RKO (cell line): ENCODE data around the gene MAPKAP1.

Experiments used
- DNase-seq: peaks from one replicate; pipeline ENCODE4 v3.0.0-alpha.2; 2016; ENCODE audit warnings: low spot score

The MAPKAP1 gene

DNA sequence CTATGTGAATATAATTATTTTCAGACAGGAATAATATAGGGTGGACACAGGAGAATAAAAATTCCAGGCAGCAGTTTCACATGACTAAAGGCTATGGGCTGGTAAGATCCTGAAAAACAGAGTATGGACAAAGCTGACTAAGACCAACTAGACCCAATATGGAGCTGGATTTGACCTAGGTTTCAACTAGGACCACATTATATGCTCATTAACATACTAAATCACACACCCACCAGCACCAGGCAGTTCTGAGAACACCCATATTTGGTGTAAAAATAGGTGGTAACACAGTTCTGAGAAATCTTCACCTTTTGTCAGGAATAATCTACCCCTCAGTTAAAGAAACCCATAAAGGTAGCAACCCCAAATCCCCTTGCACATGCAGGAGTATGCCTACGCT is 64.7 kb downstream of the MAPKAP1 start:
- no peak for DNase-seq

DNA sequence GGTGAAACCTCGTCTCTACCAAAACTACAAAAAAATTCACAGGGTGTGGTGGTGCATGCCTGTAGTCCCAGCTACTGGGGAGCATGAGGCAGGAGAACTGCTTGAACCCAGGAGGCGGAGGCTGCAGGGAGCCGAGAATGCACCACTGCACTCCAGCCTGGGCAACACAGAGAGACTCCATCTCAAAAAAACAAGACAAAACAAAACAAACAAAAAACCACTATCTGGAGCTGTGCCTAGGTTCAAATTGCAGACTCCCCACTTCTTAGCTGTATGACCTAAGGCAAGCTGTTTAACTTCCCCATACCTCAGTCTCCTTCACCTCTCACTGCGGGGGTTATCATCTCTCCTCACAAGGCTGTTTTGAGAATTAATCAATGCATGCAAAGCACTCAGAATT is 68.0 kb downstream of the MAPKAP1 start:
- DNase-seq: no peak

DNA sequence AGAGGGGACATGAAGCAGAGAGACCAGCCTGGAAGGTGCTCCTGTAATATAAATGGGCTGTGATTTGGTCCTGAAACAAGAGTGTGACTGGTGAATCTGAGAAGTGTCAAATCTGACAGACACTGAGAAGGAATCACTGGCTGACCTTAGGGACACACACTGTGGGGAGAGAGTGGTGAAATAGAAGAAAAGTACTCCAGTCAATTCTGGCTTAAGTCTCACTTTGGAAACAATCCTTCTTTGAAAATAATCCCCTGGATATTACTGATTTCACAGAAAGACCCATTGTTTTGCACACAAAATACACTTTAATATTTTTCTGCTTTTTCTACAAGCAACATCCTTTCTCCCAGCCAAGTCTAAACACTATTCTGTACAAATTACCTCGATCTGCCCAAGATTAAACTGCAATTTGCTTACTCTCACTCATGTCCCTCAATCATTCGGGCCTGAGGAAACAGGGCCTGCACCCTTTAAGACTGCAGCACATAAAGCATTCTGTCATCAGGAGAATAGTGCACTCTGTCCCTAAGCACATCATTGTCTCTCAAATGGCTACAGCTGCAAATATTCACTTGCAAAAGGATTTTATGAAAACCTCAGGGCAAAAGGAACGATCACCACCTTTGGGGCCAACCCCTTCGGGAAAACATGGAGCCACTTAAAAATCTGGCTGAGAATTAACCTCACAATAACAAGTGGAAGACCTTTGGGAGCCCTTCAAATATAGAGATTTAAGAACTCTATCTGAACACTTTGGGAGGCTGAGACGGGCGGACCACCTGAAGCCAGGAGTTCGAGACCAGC is 68.6 kb downstream of the MAPKAP1 start:
- no peak for DNase-seq

DNA sequence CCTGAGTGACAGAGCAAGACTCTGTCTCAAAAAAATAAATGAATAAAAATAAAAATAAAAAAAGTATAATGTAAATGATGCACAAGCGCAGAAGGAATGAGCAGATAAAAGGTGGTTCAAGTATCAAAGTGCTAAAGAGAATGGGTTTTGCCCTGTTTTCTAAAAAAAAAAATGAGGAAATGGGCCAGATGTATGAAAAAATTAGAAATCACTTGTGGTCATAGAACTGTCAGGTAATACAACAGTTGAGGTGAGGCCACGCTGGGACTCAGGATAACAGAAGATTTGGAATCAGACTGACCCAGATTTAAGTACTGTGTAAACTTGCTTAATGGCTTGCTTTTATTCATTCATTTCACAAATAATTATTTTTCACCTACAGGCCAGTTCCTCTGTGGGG is 69.8 kb downstream of the MAPKAP1 start:
- no peak for DNase-seq

DNA sequence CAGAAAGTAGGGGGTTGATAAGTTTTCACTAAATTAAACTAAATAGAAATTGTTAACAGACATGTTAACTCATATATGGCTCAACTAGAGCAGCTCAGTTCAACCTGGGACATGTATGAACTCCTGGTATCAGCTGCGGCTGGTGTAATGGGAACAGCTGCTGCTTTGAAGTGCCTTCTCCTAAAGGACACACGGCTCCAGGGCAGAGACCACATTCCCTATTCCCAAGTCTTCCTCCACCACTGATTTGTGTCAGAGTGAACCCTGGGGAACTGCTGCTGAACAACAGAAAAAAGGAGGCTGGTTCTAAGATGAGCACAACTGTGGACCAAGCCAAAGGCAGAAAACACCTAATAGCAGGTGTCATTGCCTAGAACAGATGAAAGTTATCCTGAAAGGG is 71.1 kb downstream of the MAPKAP1 start:
- no peak for DNase-seq

DNA sequence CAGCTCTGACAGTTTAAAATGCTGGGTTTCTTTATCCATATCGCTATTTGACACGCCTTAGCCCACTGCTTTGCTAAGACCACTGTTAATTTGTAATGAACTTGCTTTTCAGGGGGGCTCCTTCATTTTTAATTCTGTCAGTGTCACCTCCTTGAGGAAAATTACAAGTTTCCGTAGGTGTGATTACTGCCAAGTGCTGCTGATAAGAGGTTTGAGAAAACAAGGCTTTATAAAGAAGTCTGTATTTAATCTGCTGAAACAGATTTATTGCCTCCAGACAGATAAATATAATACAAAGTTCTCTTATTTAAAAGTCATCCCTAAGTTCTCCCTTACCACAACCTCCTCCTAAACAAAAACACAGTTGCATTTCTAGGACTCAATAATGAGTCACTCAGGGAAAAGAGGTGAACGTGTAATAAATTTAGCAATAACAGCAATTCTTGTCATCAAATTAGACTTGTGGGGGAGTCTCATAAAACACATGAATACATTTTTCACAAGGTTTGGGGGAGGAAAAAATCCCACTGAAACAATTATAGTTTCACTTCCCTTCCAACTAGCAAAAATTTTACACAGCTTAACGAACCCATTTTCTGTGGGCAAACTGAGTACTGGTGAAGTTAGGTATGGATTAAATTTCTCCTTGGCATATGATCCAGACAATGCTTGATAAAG is 72.8 kb downstream of the MAPKAP1 start:
- DNase-seq: no peak

DNA sequence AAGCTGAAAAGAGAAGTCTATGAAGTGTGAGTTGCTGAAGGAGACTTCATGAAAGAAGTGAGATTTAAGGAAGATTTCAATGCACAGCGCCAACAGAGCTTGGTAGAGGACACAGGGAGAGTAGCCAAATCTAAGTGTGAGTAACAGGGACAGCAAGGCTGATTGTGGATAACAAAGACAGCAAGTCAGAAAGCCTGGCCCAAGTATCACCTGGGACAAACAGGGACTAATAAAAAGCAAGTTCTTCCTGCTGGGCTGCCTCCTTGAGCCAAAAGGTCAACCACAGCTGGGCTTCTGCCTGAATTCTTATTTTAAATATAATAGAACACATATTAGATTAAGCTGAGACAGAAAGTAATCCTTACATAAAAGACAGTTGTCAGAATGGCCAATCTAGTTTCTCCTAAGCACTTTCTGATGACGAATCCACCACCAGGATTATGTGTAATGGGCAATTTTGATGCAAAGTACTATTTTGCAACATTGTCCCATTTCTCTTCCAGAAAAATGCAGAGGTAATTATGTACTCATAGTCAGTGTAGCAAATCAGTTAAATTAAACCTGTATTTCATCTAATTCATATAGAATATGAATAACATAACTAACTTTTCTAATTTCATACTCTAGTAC is 73.8 kb downstream of the MAPKAP1 start:
- DNase-seq: no peak

DNA sequence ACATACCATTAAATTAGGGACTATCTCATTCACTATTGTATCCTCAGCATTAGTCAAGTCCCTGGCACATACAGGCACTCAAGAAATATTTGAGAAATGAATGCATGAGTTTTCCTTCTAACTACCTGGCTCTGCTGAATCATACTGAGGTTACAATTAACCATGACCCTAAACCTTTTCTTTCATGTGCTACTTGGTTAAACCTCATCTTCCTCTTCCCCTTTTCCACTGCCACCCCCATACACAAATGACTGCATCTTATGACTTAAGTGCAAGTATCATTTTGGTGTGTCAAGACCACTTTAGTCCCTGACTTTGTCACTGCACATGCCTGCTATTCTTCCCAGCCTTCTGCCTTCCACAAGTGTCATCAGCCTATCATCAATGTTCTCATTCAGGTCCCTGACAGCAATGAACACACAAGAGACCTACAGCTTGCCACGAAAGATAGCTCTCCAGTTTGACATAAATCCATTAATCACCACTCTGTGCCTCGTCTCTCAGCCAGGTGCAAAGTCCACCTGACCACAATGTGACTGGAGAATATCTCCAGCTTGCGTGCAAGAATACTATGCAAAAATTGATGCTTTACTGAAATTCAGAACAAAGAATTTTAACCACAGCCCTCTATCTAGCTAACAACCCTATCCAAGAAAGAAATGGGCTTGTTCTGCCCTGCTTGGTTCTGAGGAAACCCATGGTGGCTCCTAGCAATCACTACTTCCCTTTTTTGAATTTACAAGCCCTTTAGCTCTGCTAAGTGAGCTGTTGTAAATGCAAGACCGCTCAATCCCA is 74.5 kb downstream of the MAPKAP1 start:
- peak; percentile 79 for DNase-seq

DNA sequence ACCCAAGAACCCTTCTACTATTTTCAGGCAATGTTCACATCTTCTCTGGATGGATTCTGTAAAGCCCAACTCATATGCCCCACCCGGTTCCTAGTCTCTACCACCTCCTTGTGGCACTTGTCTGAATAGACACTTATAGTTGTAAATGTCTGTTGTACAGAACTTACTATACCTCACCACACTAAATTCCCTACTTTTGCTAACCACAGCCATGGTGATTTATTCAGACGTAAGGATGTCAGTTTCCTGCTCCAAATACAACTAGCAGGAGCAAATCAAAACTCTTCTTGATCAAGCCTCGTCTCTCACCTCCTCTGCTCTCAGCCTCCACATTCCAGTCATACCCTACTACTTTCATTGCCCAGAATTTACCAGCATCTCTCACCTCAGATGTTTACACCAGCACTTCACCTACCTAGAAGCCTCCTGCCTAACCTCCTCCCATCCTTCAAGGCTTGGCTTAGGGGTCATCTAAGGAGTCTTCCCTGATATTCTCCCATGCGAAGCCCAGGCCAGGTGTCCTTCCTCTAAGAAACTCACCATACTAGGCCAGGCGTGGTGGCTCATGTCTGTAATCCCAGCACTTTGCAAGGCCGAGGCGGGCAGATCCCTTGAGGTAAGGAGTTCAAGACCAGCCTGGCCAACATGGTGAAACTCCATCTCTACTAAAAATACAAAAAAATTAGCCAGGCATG is 75.5 kb downstream of the MAPKAP1 start:
- DNase-seq: peak; percentile 52

DNA sequence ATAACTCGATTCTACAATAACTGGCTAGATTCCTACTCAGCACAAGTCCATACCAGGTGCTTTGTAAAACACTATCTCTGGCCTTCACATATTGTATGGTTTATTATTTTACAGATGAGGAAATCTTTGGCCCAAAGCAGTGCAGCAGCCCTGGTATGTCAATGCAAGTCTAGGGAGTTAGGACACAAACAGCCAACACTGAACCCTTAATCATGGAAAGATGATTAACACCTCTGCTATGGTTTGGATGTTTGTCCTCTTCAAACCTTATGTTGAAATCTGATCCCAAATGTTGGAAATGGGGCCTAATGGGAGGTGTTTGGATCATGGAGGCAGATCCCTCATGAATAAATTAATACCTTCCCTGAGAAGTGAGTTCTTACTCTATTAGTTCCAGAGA is 76.6 kb downstream of the MAPKAP1 start:
- peak; percentile 41 for DNase-seq

DNA sequence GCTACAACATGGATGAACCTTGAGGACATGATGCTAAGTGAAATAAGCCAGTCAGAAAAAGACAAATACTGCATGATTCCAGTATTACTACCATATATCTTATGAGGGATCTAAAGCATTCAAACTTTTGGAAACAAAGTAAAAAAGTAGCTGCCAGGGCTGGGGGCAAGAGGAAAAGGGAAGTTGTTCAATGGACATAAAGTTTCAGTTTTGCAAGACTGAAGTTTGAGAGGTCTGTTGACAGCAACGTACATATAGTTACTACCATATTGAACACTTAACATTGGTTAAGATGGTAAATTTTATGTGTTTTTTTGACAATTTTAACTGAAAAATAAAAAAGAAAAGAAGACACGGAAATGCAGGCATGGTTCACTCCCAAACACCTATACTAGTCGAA is 77.6 kb downstream of the MAPKAP1 start:
- no peak for DNase-seq

DNA sequence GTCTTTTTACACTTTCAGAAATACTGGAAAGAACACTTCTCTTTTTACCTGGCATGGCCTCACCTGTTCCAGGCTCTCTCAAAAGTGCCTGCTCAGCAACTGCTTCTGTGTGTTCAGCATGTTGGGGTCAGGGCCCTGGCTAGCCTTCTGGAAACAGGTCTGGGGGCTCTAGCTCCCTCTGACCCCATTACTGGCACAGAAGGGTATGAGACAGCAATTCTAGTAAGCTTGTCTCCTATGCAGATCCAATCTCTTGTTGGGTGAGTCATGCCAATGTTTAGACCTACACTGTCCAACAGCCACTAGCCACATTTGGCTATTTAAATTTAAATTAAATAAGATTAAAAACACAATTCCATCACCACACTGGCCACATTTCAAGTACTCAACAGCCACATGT is 80.8 kb downstream of the MAPKAP1 start:
- no peak for DNase-seq

DNA sequence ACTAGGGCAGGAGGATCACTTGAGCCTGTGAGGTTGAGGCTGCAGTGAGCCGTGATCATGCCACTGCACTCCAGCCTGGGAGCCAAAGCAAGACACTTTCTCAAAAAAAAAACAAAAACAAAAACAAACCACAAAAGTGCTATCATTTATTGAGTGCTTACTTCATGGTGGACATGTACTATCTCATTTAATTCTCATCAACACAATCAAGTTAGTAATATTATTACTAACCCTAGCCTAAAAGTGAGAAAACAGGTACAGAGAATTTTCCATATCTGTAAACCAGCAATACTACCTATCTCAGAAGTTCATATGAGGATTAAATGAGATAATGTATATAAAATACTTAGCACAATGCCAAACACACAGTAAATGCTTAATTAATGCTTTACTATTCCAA is 85.8 kb downstream of the MAPKAP1 start:
- DNase-seq: no peak

DNA sequence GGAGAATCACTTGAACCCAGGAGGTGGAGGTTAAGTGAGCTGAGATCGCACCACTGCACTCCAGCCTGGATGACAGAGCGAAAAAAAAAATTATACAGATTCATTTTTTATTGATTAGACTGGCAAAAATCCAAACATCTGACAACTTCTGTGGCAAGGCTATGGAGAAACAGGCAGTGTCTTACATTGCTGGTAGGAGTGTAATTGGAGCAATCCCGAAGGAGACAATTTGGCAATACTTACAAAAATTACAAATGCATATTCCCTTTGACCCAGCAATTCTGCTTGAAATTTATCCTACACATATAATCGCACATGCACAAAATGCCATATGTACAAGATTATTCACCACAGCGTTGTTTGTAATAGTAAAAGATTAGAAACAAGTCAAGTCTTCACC is 86.8 kb downstream of the MAPKAP1 start:
- DNase-seq: no peak

DNA sequence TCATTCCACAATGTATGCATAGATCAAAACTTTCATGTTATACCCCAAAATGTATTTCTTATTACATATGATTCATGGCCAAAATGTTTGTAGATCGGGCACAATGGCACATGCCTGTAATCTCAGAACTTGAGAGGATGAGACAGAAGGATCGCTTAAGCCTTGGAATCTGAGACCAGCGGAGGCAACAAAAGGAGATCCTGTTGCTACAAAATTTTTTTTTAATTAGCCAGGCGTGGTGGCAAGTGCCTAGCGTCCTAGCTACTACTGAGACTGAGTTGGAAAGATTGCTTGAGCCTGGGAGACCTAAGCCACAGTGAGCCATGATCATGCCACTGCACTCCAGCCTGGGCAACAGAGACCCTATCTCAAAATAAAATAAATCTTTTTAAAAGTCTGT is 89.9 kb downstream of the MAPKAP1 start:
- no peak for DNase-seq

DNA sequence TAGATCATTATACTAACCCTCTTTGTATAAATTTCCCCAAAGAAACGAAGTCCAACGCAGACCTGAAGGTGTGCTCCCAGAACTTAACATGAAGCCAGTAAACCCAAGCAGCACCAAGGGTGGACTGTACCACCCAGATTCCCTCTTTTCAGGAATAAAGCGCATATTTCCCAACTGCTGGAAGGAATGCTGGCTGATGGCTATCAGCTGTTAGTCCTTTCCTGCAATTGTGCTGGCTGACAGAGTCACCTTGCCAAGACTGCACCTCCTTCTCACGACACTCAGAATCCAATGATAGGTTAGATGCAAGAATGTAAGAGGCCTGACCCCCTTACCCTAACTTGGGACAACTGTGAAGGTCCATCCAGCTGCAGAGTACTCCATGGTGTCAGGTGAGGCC is 93.9 kb downstream of the MAPKAP1 start:
- no peak for DNase-seq

DNA sequence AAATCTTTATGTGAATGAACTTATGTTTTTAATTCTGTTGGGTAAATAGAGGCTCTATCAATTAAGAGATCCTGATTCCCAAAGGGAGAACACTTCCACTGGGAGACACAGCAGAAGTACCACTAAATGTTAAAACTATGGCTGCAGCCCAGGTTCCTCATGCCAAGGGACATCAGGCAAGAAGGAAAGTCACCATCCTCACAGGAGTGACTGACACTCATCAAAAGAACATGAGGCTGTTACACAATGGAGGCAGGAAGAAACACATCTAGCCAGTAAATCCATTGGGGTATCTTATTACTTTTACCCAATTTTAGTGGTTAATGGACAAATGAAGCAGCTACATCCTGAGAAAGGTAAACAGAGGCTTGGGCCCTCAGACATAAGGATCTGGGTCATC is 94.4 kb downstream of the MAPKAP1 start:
- no peak for DNase-seq

DNA sequence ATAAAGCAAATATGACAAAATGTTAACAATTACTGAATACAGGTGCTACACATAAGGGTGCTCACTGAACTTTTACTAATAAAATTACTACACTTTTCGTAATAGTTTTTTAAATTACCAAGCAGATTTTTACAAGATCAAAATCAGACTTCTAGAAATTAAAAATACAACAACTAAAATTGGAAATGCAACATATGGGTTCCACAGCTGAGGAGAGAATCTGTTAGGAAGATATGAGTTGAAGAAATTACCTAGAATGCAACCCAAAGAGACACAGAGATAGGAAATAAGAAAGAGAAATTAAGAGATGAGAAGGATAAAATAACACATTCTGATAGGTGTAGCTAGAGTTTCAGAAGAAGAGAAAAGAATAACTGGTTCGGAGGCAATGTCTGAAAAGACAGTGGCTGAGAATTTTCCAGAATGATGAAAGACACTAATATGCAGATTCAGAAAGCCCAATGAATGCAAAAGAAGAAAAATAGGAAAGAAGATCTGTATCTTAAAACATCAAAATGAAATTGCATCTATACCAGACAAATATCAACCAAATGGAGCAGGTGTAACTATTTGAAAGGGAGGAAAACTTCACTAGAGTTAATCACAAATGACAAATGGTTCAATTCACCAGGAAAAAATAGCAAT is 95.8 kb downstream of the MAPKAP1 start:
- DNase-seq: no peak

DNA sequence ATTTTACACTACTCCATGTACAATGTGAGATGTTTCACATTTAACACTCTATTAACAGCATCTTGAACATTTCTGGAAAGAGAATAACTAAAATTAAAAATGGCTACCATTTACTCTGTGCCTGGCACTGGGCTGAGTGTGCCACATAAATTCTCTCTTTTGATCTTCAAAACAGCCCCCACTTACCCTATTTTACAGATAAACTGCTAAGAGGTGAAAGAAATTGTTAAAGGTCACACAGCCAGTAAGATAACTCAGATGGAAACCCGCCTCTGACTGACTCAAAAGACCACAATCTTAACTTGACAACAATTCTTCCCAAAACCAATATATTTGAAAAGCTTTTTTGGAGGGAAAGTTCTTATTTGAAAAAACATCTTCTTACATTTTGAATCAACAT is 97.3 kb downstream of the MAPKAP1 start:
- DNase-seq: no peak

DNA sequence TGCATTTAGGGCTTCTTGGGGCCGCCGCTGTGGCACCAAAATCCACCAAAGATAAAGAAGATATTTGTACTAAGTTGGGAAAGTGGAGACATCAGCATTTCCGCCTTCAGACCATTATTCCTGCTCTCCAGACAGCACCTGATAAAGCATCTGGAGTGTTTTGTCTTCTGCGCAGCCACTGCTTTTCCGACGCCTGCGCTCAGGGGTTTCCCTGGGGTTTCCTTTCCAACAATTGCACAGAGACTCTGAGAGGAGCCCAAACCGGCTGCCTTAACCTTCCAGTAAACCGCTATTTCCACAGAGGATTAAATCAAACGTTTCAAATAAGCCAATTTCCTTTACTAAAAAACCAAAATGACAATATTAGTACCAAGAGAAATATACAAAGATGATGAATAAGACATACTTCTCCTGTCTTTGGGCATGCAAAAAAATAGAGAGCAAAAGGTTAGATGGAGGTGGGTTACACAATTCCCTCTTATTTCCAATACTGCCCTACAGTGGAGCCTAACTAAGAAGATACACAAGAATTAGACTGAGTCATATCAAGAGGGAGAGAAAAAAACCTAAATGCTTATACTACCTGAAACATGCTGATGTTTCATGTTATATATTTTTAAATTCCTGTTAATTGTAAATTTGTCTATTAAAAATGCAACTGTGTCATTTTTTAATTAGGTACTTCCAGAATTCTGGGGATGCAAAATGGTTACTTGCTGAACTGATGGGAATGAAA is 98.4 kb downstream of the MAPKAP1 start:
- DNase-seq: no peak

DNA sequence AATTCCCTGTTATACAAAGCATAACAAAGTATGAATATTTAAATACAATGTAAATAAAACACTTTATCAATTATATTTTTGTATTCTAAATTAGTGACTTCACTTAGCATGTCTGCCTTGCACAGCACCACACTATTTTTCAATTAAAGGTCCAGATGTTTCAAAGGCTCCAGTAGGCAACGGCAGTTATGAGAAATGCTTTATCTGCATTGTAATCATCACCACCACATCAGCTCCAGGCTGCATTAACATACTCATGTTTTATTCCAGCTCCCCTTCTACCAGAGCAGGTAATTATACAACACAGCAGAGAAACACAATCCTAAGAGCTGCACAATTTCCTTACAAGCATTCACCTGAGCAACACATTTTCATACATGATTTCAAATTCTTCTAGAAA is 102.8 kb downstream of the MAPKAP1 start:
- DNase-seq: no peak
